ENCODE results near the gene OBSCN. TPM values are rescaled to one million over a fixed set of nuclear protein-coding genes. Genes with fewer than 3 reads are reported as not detected.
A peak's percentile ranks its signal among the peaks of the same experiment; 100 is the strongest.
"Not testable (repeated sequence)": the region's sequence is repeated elsewhere in the genome, so short reads cannot be mapped to it uniquely, and the experiment has no call there.

The OBSCN gene
- polyA plus RNA-seq, 12 donors = 147 to 517 (median 269) TPM

DNA sequence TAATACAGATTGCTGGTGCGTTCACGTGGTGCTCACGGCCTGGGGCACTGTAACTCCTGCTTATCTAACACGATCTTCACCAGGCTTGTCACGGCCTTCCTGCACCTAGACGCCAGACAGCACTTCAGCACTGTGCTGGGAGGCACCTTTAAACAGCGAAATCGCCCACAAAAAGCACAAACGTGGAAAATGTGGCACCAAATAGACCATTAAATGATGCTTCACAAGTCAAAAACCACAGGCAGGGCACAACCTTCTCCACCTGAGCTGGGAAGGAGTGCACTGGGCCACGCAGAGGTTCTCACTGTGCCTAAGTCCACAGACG lies 22.2 kb upstream of the OBSCN start:
- DNase-seq = no peak

- DNase-seq = not testable (repeated sequence)
Measured at GRCh38 chr1:228188249-228188648, 19.6 kb upstream of the OBSCN start.

- DNase-seq = no peak
Measured at GRCh38 chr1:228190182-228190581, 17.7 kb upstream of the OBSCN start.

DNA sequence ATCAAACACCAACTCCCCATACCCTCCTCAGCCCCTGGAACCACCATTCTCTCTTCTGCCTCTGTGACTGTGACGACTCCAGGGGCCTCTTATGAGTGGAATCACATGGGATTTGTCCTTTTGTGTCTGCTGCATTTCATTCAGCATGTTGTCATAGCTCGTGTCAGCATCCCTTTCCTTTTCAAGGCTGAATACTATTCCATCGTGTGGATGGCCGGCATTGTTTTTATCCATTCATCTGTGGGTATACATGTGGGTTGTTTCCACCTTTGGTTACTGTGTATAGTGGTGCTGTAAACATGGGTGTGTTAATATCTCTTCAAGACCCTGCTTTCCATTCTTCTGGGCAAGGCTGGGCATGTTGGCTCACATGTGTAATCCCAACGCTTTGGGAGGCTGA lies 17.1 kb upstream of the OBSCN start:
- DNase-seq = no peak

GRCh38 chr1:228194436-228194835 lies 13.4 kb upstream of the OBSCN start:
- no peak for DNase-seq

DNA sequence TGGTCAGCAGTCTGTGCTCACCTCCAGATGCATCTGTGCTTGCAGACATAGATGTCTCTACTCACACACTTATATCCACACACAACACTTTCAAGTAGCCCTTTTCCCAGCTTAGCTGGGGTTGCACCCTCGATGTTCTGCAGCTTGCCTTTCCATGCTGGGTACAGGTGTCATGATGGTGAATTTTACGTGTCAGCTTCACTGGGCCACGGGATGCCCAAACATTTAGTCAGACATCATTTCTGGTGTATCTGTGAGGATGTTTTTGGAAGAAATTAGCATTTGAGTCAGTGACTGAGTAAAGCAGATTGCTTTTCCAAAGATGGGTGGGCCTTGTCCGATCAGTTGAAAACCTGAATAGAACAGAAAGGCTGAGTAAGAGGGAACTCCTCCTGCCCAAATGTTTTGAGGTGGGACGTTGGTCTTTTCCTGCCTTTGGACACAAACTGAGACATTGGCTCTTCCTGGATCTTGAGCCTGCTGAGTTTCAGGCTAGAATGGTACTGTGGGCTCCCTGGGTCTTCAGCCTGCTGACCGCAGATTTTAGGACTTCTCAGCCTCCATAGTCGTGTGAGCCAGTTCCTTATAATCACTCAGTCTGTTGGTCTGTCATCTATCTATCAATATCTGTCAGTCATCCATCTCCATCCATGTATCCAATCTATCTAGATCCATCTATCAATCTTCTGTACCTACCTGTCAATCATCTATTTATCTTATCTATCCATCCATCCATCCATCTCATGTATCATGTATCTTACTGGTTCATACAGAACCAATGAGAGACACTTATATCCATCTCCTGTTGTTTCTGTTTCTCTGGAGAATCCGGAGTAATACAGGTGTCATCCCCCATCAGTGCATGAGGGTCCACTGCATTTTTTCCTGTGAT lies 12.7 kb upstream of the OBSCN start:
- DNase-seq = no peak

GRCh38 chr1:228197555-228198147 lies 10.2 kb upstream of the OBSCN start:
- DNase-seq = no peak

DNA sequence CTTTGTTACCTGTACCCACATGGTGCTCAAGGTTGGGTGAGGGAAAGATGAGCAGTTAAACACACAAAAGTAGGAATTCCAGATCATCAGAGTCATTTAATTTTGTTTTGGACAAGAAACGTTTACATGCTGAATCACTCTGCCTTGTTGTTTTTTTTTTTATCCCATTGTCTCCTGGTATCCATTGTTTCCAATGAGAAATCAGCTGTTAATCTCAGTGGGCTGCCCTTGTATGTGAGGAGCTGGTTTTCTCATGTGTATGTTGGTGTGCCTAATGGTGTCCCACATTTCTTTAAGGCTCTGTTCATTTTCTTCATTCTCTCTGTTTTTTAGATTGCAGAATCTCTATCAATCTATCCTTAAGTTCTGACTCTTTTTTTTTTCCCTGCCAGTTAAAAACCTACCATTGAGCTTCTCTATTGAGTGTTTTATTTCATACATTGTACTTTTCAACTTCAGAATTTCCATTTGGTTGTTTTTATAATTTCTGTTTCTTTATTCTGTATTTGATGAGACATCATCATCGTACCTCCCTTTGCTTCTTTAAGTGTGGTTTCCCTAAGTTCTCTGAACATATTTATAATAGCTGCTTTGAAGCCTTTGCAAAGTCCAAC lies 8.8 kb upstream of the OBSCN start:
- no peak for DNase-seq

- DNase-seq = peak; percentile 38
Measured at GRCh38 chr1:228204958-228205357, 2.9 kb upstream of the OBSCN start.

DNA sequence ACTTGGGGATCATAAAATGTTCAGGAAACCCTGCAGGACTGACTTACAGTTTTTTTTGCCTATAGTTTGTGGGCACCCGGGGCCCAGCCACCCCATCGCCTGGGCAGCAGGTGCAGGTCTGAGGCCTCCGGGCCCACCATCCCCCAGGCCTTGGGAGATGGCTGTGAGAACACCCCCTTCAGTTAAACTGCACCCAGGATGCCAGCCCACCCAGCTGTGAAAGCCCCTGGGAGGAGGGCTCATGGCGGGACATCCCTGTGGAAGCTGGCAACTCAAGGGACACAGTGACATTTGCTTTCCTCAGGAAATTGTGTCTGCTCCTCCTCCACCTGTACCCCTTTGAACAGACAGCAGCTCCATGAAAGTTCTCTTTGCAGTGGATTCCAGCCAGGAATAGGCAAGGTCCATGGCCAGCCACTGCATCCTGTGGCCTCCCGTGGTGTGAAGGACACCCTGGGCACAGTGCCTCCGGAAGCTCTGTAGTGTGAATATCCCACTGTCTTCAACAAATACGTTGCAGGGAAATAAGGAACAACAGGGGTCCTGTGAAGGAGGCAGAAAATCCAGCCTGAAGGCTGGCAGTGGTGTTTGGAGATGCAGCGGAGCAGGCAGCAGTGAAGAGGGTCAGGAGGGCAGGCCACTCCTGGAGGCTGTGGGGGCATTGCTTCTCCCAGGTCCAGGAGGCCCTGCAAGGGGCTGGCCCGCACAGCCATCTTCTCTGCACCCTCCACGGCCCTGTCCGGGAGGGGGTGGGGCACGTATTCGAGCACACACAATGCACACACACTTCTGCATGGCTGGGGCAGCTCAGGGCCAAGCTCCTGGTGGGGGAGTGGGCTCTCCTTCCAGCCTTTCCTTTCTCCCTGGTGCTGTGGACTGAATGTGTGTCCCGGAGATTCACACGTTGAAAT lies 2.1 kb upstream of the OBSCN start:
- DNase-seq = no peak

DNA sequence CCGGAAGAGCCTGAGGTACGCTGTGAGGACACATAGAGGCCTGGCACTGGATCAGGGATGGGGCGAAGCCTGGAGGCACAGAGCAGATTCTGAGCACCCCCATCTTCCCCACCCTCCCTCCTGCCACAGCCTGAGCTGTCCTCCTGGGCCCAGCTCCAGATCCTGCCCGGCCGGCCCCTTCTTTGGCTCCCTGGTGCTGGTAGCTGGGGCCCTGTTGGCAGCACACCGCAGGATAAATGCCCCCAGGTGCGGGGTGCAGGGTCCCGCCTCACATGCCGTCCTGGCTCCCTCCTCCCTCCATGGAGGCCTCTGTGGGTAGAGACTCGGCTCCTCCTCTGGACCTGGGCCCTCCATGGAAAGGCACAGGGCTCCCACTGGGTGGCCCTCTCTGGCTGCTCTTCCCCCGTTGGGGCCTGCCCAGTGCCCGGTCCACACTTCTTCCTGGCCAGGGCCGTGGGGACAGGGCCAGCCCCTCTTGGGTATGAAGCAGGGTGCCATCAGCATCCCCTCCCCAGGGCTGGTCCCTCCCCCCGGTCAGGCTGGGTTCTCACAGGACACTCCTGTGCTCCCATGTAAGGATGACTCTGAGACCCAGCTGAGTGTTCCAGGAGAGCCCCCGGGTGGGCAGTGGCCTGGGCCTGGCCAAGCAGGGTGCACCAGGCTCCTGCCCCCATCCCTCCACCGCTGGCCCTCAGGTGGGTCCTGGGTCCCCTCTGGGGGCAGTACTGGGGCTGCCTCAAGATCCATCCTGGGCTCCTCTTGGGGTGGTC lies 1.1 kb upstream of the OBSCN start:
- no peak for DNase-seq

DNA sequence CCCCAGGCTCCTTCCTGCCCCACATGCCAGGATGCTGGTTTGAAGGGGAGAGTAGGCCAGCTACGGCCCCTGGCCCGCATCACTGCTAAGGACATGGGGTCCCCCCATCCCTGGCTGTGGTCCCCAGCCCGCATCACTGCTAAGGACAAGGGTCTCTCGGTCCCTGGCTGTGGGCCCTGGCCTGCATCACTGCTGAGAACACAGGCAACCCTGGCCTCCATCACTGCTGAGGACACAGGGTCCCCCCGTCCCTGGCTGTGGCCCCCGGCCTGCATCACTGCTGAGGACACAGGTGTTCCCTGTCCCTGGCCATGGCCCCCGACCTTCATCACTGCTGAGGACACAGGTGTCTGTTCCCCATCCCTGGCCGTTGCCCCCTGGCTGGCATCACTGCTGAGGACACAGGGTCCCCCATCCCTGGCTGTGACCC lies 448 bp upstream of the OBSCN start:
- no peak for DNase-seq

GRCh38 chr1:228208831-228209551 lies 1.1 kb downstream of the OBSCN start:
- DNase-seq = no peak

- DNase-seq = no peak
Measured at GRCh38 chr1:228209657-228210056, 1.8 kb downstream of the OBSCN start.

- DNase-seq = no peak
Measured at GRCh38 chr1:228210076-228210651, 2.3 kb downstream of the OBSCN start.

GRCh38 chr1:228210712-228211530 lies 3.1 kb downstream of the OBSCN start:
- no peak for DNase-seq

DNA sequence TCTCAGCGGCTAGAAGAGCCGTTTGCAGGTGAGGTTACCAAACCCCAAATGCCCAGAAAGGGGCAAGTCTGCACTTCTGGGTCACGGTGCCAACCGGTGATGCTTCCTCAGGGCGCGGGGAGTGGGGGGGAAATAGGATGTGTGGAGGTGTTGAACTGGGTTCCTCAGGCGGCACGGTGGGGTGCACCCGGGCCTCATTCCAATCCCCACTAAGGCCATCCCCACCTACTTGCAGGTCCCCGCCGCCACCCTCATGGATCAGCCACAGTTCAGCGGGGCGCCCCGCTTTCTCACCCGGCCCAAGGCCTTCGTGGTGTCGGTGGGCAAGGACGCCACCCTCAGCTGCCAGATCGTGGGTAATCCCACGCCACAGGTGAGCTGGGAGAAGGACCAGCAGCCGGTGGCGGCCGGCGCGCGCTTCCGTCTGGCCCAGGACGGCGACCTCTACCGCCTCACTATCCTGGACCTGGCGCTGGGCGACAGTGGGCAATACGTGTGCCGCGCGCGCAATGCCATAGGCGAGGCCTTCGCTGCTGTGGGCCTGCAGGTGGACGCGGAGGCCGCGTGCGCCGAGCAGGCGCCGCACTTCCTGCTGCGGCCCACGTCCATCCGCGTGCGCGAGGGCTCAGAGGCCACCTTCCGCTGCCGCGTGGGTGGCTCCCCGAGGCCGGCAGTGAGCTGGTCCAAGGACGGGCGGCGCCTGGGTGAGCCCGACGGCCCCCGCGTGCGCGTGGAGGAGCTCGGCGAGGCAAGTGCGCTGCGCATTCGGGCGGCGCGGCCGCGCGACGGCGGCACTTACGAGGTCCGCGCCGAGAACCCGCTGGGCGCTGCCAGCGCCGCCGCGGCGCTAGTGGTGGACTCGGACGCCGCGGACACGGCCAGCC lies 3.9 kb downstream of the OBSCN start:
- DNase-seq = no peak

GRCh38 chr1:228212415-228212965 lies 4.6 kb downstream of the OBSCN start:
- DNase-seq = no peak

All from muscle of arm (tissue), 12 donors.